ENCODE measurements around the gene TBC1D16. TPM values are rescaled to one million over a fixed set of nuclear protein-coding genes. Genes with fewer than 3 reads are reported as not detected.

The TBC1D16 gene
- total and polyA plus RNA-seq, 4 donors = 7.3 to 48.5 (median 16.5) TPM

GRCh38 chr17:79910985-79911361 lies 124.7 kb downstream of the TBC1D16 start:
- WGBS, 2 donors = 81 to 90% methylated on average over 14 of the region's 14 CpGs
- Histone ChIP-seq H3K27ac (ENCODE audit: low read depth in 1 of 2, low read length in 1 of 2) (no peak overlapping the region), H3K4me3 (no peak overlapping the region), H3K4me1 (ENCODE audit: control insufficient read depth in 5 of 5, insufficient read depth in 5 of 5, low read length in 5 of 5) (peaks cover 0 to 4% (median 0%) of the 10 kb centered on the region in 5 donors), H3K27me3 (ENCODE audit: control insufficient read depth in 3 of 3, insufficient read depth in 3 of 3, low read length in 2 of 3) (no peaks in the 10 kb centered on the region), H3K9me3 (ENCODE audit: control insufficient read depth in 4 of 4, insufficient read depth in 3 of 4, low read length in 3 of 4) (no peaks in the 10 kb centered on the region), H3K36me3 (ENCODE audit: control insufficient read depth in 4 of 4, insufficient read depth in 4 of 4, low read length in 4 of 4) (no peaks in the 10 kb centered on the region), H3K9ac (ENCODE audit: insufficient read depth in 1 of 2, low read length in 2 of 2) (no peak overlapping the region)
- no peak for TF ChIP-seq CTCF (IDR thresholded peaks at IDR 0.05; ENCODE audit: control extremely low read depth, extremely low read depth)
- DNase-seq (no peak), ATAC-seq (ENCODE audit: insufficient read depth, low FRiP score) (no peak)

- no peak overlapping the region for H3K27ac ChIP-seq (ENCODE audit: low read depth in 1 of 2, low read length in 1 of 2)
- H3K36me3 ChIP-seq (ENCODE audit: control insufficient read depth in 4 of 4, insufficient read depth in 4 of 4, low read length in 4 of 4) = no peaks in the 10 kb centered on the region
- WGBS, 2 donors = 56 to 57% methylated on average over 4 of the region's 4 CpGs
- DNase-seq (no peak), ATAC-seq (ENCODE audit: insufficient read depth, low FRiP score) (no peak)
- TF ChIP-seq CTCF (IDR thresholded peaks at IDR 0.05; ENCODE audit: control extremely low read depth, extremely low read depth) = no peak
- no peak overlapping the region for H3K9ac ChIP-seq (ENCODE audit: insufficient read depth in 1 of 2, low read length in 2 of 2)
- H3K4me3 ChIP-seq = no peak overlapping the region
- H3K27me3 ChIP-seq (ENCODE audit: control insufficient read depth in 3 of 3, insufficient read depth in 3 of 3, low read length in 2 of 3) = no peaks in the 10 kb centered on the region
- peaks cover 0 to 4% (median 0%) of the 10 kb centered on the region in 5 donors for H3K4me1 ChIP-seq (ENCODE audit: control insufficient read depth in 5 of 5, insufficient read depth in 5 of 5, low read length in 5 of 5)
- H3K9me3 ChIP-seq (ENCODE audit: control insufficient read depth in 4 of 4, insufficient read depth in 3 of 4, low read length in 3 of 4) = no peaks in the 10 kb centered on the region
These were observed 126.6 kb downstream of the TBC1D16 start for GRCh38 chr17:79909121-79909520.

GRCh38 chr17:79907850-79908249 lies 127.8 kb downstream of the TBC1D16 start:
- no peak overlapping the region for H3K9ac ChIP-seq (ENCODE audit: insufficient read depth in 1 of 2, low read length in 2 of 2)
- no peak for TF ChIP-seq CTCF (IDR thresholded peaks at IDR 0.05; ENCODE audit: control extremely low read depth, extremely low read depth)
- H3K27ac ChIP-seq (ENCODE audit: low read depth in 1 of 2, low read length in 1 of 2) = no peak overlapping the region
- no peaks in the 10 kb centered on the region for H3K36me3 ChIP-seq (ENCODE audit: control insufficient read depth in 4 of 4, insufficient read depth in 4 of 4, low read length in 4 of 4)
- H3K4me1 ChIP-seq (ENCODE audit: control insufficient read depth in 5 of 5, insufficient read depth in 5 of 5, low read length in 5 of 5) = peaks cover 0 to 4% (median 0%) of the 10 kb centered on the region in 5 donors
- no peak overlapping the region for H3K4me3 ChIP-seq
- WGBS, 2 donors = 44 to 59% methylated on average over 16 of the region's 16 CpGs
- DNase-seq (peak; percentile 67 to 77 (median 76)), ATAC-seq (ENCODE audit: insufficient read depth, low FRiP score) (peak; percentile 84)
- no peaks in the 10 kb centered on the region for H3K27me3 ChIP-seq (ENCODE audit: control insufficient read depth in 3 of 3, insufficient read depth in 3 of 3, low read length in 2 of 3)
- no peaks in the 10 kb centered on the region for H3K9me3 ChIP-seq (ENCODE audit: control insufficient read depth in 4 of 4, insufficient read depth in 3 of 4, low read length in 3 of 4)

GRCh38 chr17:79907217-79907715 lies 128.4 kb downstream of the TBC1D16 start:
- 80 to 88% methylated on average over 11 of the region's 11 CpGs for WGBS, 2 donors
- H3K9me3 ChIP-seq (ENCODE audit: control insufficient read depth in 4 of 4, insufficient read depth in 3 of 4, low read length in 3 of 4) = no peaks in the 10 kb centered on the region
- no peak overlapping the region for H3K27ac ChIP-seq (ENCODE audit: low read depth in 1 of 2, low read length in 1 of 2)
- H3K4me1 ChIP-seq (ENCODE audit: control insufficient read depth in 5 of 5, insufficient read depth in 5 of 5, low read length in 5 of 5) = peaks cover 0 to 4% (median 0%) of the 10 kb centered on the region in 5 donors
- no peak for DNase-seq
- no peaks in the 10 kb centered on the region for H3K36me3 ChIP-seq (ENCODE audit: control insufficient read depth in 4 of 4, insufficient read depth in 4 of 4, low read length in 4 of 4)
- H3K27me3 ChIP-seq (ENCODE audit: control insufficient read depth in 3 of 3, insufficient read depth in 3 of 3, low read length in 2 of 3) = peaks cover 0 to 3% (median 0%) of the 10 kb centered on the region in 3 donors
- no peak overlapping the region for H3K4me3 ChIP-seq
- no peak overlapping the region for H3K9ac ChIP-seq (ENCODE audit: insufficient read depth in 1 of 2, low read length in 2 of 2)
- no peak for TF ChIP-seq CTCF (IDR thresholded peaks at IDR 0.05; ENCODE audit: control extremely low read depth, extremely low read depth)
- no peak for ATAC-seq (ENCODE audit: insufficient read depth, low FRiP score)

Data from lung (tissue), 12 donors.